Muscle of leg (tissue), 11 donors: ENCODE measurements around the gene ASTN2. TPM values are rescaled to one million over a fixed set of nuclear protein-coding genes. Genes with fewer than 3 reads are reported as not detected.

Source experiments
- DNase-seq: peaks from one replicate; pipeline ENCODE4 v3.0.0; 2013
- H3K27ac ChIP-seq: one replicate; pipeline ENCODE4 v1.5.1; 2013; ENCODE audit warnings: mild to moderate bottlenecking, low read length, control low read depth
- H3K27me3 ChIP-seq: one replicate; pipeline ENCODE4 v1.6.1; 2013; ENCODE audit warnings: low read length; ENCODE audit not compliant: control insufficient read depth, insufficient read depth
- H3K36me3 ChIP-seq: one replicate; pipeline ENCODE4 v1.6.1; 2013; ENCODE audit warnings: low read length; ENCODE audit not compliant: control insufficient read depth, insufficient read depth
- H3K4me1 ChIP-seq: one replicate; pipeline ENCODE4 v1.6.1; 2013; ENCODE audit warnings: low read length; ENCODE audit not compliant: control insufficient read depth, insufficient read depth
- H3K4me3 ChIP-seq: one replicate; pipeline ENCODE4 v1.5.1; 2013; ENCODE audit warnings: low read length, control low read depth
- H3K9me3 ChIP-seq: replicated peaks from 2 replicates; pipeline ENCODE4 v1.6.1; 2013; ENCODE audit warnings: low read depth, low read length; ENCODE audit not compliant: control insufficient read depth
- WGBS: methylation state at CpG from one replicate; pipeline ENCODE4 v1.1.5; 2013; ENCODE audit warnings: missing lambda C conversion rate; ENCODE audit not compliant: insufficient coverage; 5-methylcytosine and 5-hydroxymethylcytosine counted together
- polyA plus RNA-seq, 8 donors: library from polyadenylated mRNA; unstranded; fragments of 120-200 nt; gene quantifications; one replicate each; pipeline versions ENCODE4 v1.2.1 to v1.2.3, GENCODE V29; 2013; ENCODE audit warnings: inconsistent platforms in 1 of 8, low replicate concordance in 1 of 8; ENCODE audit not compliant: insufficient read length in 8 of 8, insufficient read depth in 1 of 8
- total RNA-seq: library from RNA; stranded (reverse); fragments of 120-200 nt; gene quantifications from one replicate; pipeline ENCODE4 v1.2.4, GENCODE V29; 2013

The ASTN2 gene
- total and polyA plus RNA-seq, 9 donors = 2.7 to 10.9 (median 4.4) TPM

DNA sequence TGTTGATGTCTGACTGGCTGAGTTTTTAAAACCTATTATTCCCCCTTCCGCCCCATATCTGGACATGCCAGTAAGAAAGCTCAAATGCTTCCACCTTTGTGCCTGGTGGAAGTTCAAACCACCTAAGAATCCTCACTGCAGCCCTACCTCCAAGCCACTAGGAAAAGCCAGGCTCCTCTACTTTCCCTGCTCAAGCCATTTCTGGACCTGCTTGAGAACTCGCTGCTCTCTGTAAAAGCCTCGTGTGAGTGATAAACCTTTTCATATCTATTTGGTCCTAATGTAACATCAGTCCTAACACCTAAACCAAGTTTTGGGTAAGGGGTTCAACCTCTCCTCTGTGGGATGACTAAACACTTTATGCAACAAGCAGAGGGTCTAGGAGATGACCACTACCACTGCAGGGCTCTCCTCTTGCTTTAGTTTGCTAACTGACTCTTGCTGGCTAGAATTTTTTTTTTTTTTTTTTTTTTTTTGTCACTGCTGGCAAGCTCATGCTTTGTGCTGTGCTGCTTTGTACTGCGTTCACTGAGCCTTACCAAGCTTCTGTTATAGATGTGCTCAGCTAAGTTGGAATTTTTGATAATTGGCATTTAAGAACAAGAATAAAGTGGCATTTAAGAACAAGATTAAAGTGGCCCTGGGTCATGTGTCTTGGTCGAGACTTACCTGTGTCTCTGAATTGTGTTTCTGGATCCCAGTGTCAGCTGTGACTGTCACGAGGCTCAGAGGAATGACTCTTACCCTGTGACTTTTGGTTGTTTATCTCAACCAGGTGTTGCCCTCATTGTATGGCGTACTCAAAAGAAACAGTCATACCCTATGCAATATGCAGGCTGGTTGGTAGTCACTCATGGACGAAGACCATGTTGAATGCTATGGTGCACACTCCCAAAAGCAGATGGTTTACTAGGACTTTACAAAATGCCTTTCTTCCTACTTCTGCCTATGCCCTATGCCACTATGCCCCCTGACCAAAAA, 708.3 kb downstream of the ASTN2 start:
- Histone ChIP-seq H3K4me1 (no peaks in the 10 kb centered on the region), H3K27me3 (no peaks in the 10 kb centered on the region), H3K9me3 (no peaks in the 10 kb centered on the region), H3K4me3 (no peak overlapping the region), H3K36me3 (no peaks in the 10 kb centered on the region), H3K27ac (no peak overlapping the region)
- 87% methylated on average over 5 of the region's 8 CpGs for WGBS
- no peak for DNase-seq

DNA sequence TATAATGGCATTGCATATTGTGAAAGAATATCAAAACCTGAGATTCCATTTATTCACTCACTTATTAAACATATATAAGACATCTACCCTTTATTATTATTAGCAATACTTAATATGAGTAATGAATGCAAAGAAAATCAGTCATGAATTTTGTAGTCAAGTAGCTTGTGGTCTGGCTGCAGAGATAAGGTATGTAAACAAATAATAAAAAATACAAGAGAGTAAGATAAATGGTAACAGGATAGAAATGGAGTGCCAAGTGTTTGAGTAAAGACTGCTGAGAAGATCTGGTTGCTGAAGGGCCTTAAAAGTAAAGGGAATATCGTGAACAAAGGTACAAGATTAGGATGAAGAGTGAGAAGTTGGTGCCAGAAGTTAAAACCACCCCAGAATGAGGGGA, 709.3 kb downstream of the ASTN2 start:
- no peaks in the 10 kb centered on the region for H3K27me3 ChIP-seq
- no peak overlapping the region for H3K27ac ChIP-seq
- WGBS = 78% methylated on average over 1 of the region's 1 CpG
- no peak for DNase-seq
- H3K4me3 ChIP-seq = no peak overlapping the region
- no peaks in the 10 kb centered on the region for H3K36me3 ChIP-seq
- no peaks in the 10 kb centered on the region for H3K9me3 ChIP-seq
- no peaks in the 10 kb centered on the region for H3K4me1 ChIP-seq

DNA sequence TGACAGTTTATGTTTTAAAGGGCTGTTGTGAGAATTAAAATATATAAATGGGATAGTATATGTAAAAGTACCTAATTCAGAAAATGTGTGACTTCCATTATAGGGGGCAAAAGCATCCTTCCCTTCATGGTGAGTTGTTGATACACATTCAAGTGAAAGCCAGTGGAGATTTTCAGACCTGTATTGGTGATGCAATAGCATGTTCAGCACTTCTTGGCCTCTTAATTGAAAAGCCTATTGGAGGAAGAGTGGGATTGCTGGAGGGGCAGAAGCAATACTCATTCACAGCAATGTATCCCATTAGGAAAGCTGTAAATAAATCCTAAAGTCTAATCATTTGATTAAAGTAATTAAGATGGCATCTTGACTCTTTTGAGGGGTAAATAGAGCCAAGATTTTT, 710.4 kb downstream of the ASTN2 start:
- no peak overlapping the region for H3K4me3 ChIP-seq
- H3K36me3 ChIP-seq = peaks cover 9% of the 10 kb centered on the region
- H3K27me3 ChIP-seq = no peaks in the 10 kb centered on the region
- no peak for DNase-seq
- no peaks in the 10 kb centered on the region for H3K4me1 ChIP-seq
- H3K27ac ChIP-seq = no peak overlapping the region
- no peaks in the 10 kb centered on the region for H3K9me3 ChIP-seq

DNA sequence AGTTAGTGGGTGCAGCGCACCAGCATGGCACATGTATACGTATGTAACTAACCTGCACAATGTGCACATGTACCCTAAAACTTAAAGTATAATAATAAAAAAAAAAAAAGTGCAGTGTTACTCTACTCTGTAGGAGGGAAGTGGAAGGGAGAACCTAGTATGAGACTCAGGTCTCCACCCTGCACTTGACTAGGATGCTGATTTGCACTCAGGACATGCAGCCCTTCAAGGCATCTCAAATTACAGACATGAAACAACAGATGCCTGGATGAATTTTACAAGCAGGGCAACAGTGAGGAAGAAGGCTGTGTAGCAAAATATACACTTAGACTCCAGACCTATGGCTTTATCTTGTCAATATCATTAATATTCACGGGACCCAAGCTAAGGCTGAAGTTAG, 711.2 kb downstream of the ASTN2 start:
- Histone ChIP-seq H3K9me3 (no peaks in the 10 kb centered on the region), H3K27me3 (no peaks in the 10 kb centered on the region), H3K4me1 (no peaks in the 10 kb centered on the region), H3K27ac (no peak overlapping the region), H3K36me3 (peaks cover 18% of the 10 kb centered on the region), H3K4me3 (no peak overlapping the region)
- WGBS = no CpG with 5 or more reads among the region's 3 CpGs
- no peak for DNase-seq

DNA sequence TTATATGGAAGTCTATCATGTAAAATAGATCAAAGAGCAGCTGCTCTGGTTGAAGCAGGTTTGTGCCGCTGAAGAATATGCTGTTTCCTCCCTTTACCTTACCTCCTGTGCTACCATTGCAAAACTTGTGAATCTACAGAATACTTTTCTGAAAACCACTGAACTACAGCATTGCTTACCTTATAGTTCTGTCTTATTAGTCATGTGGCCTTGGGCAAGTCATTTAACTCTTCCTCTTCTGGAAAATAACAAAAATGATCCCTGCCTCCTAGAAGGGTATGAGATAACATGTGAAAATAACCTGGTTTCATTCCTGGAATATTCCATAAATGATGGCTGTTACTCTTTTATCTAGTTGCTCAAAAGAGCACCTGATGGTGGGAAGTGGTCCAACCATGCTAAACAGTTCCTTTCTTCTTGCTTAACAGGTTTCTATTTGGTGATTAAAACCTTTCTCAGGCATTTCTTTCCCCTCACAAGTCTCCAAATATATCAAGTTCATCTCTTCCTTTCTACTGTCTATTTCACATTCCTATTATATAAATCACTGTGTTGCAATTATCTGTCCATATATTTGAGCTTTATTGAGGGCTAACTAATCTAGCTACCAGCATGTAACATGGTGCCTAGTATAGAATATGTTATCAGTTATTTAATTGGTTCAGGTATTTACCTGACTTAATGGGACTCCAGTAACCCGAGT, 712.8 kb downstream of the ASTN2 start:
- WGBS = no CpG with 5 or more reads among the region's 2 CpGs
- no peak overlapping the region for H3K27ac ChIP-seq
- H3K36me3 ChIP-seq = peaks cover 29% of the 10 kb centered on the region
- no peaks in the 10 kb centered on the region for H3K27me3 ChIP-seq
- H3K4me1 ChIP-seq = no peaks in the 10 kb centered on the region
- no peaks in the 10 kb centered on the region for H3K9me3 ChIP-seq
- H3K4me3 ChIP-seq = no peak overlapping the region
- DNase-seq = no peak

DNA sequence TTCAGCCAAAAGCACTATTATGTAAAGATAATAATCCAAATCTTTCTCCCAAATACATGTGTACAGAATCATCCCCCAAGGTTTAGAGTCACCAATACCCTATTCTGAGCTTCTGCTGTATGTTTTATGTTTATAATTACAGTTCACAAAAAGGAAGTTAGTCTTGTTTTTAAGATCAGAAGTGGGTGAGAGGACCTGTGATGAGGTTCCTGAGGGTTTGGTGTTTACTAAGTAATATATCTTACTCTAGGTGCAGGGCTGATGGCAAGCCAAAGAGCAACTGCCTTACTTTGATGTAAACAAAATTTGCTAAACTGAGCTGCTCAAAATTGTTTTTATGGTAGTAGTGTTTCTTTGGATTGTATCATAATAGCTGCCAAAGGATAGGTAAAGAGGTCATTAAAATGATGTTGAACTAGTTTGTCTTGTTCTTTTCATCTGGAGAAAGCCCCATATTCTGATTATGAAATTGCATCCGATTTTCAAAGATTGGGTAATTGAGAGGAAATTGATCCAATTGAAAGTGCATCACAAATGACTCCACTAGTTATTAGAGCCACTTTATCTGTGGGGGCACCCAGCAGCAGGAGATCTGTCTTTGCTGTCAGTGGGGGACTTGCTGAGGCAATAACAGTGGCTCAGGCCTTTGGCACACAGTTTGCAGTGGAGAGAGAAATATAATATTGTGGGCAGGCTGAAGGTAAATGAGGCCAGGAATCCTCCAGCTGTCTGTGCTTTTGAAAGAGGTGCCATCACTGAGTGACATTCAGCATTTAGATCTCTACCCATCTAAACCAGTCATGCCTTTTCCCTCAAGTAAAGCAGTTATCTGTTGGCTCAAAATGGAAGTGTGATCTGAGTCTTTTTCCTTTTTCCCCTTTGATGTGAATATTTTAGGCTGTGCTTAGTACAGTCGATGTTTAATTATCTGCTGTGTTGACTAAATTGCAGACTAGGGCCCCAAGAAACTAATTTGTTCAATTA, 713.7 kb downstream of the ASTN2 start:
- no peak overlapping the region for H3K4me3 ChIP-seq
- H3K36me3 ChIP-seq = peaks cover 29% of the 10 kb centered on the region
- no peaks in the 10 kb centered on the region for H3K27me3 ChIP-seq
- no peak for DNase-seq
- H3K4me1 ChIP-seq = no peaks in the 10 kb centered on the region
- no peaks in the 10 kb centered on the region for H3K9me3 ChIP-seq
- WGBS = no CpG with 5 or more reads among the region's 2 CpGs
- no peak overlapping the region for H3K27ac ChIP-seq

DNA sequence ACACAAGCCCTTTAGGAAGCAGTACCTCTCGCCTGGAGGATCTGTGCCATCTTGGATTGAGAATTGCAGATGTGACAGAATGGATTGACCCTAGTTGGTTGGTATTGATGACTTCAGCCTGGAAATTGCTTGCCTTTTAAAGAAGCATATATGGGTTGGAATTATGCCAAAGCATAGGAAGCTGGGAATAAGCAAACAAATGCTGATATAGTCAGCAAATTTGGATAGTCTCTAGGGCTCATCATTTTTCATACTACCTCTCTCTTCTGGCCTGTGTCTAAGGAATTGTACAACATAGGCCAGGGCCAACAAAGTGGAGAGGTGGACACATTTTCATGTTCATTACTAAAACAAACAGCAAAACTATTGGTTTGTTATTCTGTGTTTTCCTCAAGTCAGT, 714.6 kb downstream of the ASTN2 start:
- WGBS = no CpG with 5 or more reads among the region's 1 CpG
- H3K9me3 ChIP-seq = no peaks in the 10 kb centered on the region
- no peak overlapping the region for H3K27ac ChIP-seq
- peaks cover 29% of the 10 kb centered on the region for H3K36me3 ChIP-seq
- DNase-seq = no peak
- no peak overlapping the region for H3K4me3 ChIP-seq
- no peaks in the 10 kb centered on the region for H3K27me3 ChIP-seq
- H3K4me1 ChIP-seq = no peaks in the 10 kb centered on the region

DNA sequence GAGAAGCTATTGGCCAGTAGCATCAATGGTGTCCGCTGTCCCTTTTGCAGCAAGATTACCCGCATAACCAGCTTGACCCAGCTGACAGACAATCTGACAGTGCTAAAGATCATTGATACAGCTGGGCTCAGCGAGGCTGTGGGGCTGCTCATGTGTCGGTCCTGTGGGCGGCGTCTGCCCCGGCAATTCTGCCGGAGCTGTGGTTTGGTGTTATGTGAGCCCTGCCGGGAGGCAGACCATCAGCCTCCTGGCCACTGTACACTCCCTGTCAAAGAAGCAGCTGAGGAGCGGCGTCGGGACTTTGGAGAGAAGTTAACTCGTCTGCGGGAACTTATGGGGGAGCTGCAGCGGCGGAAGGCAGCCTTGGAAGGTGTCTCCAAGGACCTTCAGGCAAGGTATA, 717.0 kb downstream of the ASTN2 start:
- no peaks in the 10 kb centered on the region for H3K4me1 ChIP-seq
- 98% methylated on average over 15 of the region's 16 CpGs for WGBS
- no peaks in the 10 kb centered on the region for H3K9me3 ChIP-seq
- H3K27ac ChIP-seq = no peak overlapping the region
- H3K27me3 ChIP-seq = no peaks in the 10 kb centered on the region
- peaks cover 29% of the 10 kb centered on the region for H3K36me3 ChIP-seq
- H3K4me3 ChIP-seq = no peak overlapping the region
- DNase-seq = no peak

DNA sequence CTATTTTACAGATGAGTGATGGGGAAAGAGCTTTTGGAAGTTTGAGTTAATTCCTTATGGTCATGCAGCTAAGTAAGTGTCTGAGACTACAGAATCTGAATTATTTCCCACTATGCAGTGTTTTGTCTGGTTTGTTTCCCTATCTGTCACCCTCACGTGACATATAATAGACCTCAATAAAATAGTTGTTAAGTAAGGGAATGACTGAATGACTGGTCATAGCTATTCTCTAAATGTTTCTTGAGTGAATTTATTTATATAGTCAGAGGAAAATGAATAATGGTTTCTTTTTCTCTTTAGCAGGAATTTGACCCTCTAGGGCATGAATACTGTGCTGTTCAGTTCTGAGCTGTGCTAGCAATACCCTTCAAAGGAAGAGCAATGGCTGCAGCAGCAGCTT, 717.5 kb downstream of the ASTN2 start:
- no peak for DNase-seq
- no peak overlapping the region for H3K27ac ChIP-seq
- peaks cover 29% of the 10 kb centered on the region for H3K36me3 ChIP-seq
- no peak overlapping the region for H3K4me3 ChIP-seq
- H3K27me3 ChIP-seq = no peaks in the 10 kb centered on the region
- H3K9me3 ChIP-seq = no peaks in the 10 kb centered on the region
- no CpG with 5 or more reads among the region's 1 CpG for WGBS
- H3K4me1 ChIP-seq = no peaks in the 10 kb centered on the region
